Measurements from ENCODE around the gene FXYD5.

FXYD5 gene

GRCh38 chr19:35130761-35131720 is 23.5 kb upstream of the FXYD5 start:
- Histone ChIP-seq H3K9me3 (ENCODE audit: control insufficient read depth, low read length) (no peaks in the 10 kb centered on the region), H3K36me3 (ENCODE audit: control insufficient read depth, insufficient read depth, low read length, severe bottlenecking) (no peaks in the 10 kb centered on the region), H3K27me3 (replicated peaks; ENCODE audit: control insufficient read depth, insufficient read depth, low read length) (no peaks in the 10 kb centered on the region), H3K9ac (ENCODE audit: low read length) (no peak overlapping the region), H3K4me3 (ENCODE audit: low read length) (no peak overlapping the region), H3K4me1 (ENCODE audit: control insufficient read depth, insufficient read depth, low read length) (peaks cover 24% of the 10 kb centered on the region)
- DNase-seq (ENCODE audit: low read depth) = no peak

GRCh38 chr19:35132254-35132653 is 22.3 kb upstream of the FXYD5 start:
- no peak overlapping the region for H3K9ac ChIP-seq (ENCODE audit: low read length)
- H3K4me1 ChIP-seq (ENCODE audit: control insufficient read depth, insufficient read depth, low read length) = peaks cover 22% of the 10 kb centered on the region
- no peaks in the 10 kb centered on the region for H3K36me3 ChIP-seq (ENCODE audit: control insufficient read depth, insufficient read depth, low read length, severe bottlenecking)
- no peaks in the 10 kb centered on the region for H3K27me3 ChIP-seq (replicated peaks; ENCODE audit: control insufficient read depth, insufficient read depth, low read length)
- DNase-seq (ENCODE audit: low read depth) = no peak
- H3K4me3 ChIP-seq (ENCODE audit: low read length) = no peak overlapping the region
- H3K9me3 ChIP-seq (ENCODE audit: control insufficient read depth, low read length) = no peaks in the 10 kb centered on the region

DNA sequence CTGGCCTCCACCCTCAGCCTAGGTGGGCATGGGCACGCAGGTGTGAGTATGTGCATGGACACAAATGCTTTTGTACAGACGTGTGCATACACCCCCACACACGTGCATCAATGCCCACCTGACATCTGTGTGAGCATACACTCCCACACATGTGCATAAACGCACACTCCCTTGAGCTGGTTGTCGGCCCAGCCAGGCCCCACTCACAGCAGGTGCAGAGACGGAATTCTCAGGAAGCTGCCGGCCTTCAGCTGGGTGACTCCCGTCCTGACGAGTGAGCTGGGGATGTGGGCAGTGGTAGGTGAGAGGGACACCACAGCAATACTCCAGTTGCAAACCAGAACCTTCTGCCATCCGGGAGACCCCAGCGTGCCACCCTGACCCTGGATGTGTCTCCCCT is 20.7 kb upstream of the FXYD5 start:
- no peaks in the 10 kb centered on the region for H3K36me3 ChIP-seq (ENCODE audit: control insufficient read depth, insufficient read depth, low read length, severe bottlenecking)
- peaks cover 34% of the 10 kb centered on the region for H3K4me1 ChIP-seq (ENCODE audit: control insufficient read depth, insufficient read depth, low read length)
- H3K27me3 ChIP-seq (replicated peaks; ENCODE audit: control insufficient read depth, insufficient read depth, low read length) = no peaks in the 10 kb centered on the region
- H3K9ac ChIP-seq (ENCODE audit: low read length) = no peak overlapping the region
- no peaks in the 10 kb centered on the region for H3K9me3 ChIP-seq (ENCODE audit: control insufficient read depth, low read length)
- no peak overlapping the region for H3K4me3 ChIP-seq (ENCODE audit: low read length)
- no peak for DNase-seq (ENCODE audit: low read depth)

- Histone ChIP-seq H3K4me1 (ENCODE audit: control insufficient read depth, insufficient read depth, low read length) (peaks cover 43% of the 10 kb centered on the region), H3K36me3 (ENCODE audit: control insufficient read depth, insufficient read depth, low read length, severe bottlenecking) (no peaks in the 10 kb centered on the region), H3K9ac (ENCODE audit: low read length) (peak within 1 kb of the TSS; percentile 73), H3K4me3 (ENCODE audit: low read length) (no peak within 1 kb of the TSS), H3K27me3 (replicated peaks; ENCODE audit: control insufficient read depth, insufficient read depth, low read length) (no peaks in the 10 kb centered on the region), H3K9me3 (ENCODE audit: control insufficient read depth, low read length) (no peaks in the 10 kb centered on the region)
- DNase-seq (ENCODE audit: low read depth) = no peak
Observed at GRCh38 chr19:35134601-35135242, 19.8 kb upstream of the FXYD5 start, which contains the start of gene LGI4. LGI4 (minus strand) TSS chr19:35135059; CDS start chr19:35134680, 379 bp downstream.

DNA sequence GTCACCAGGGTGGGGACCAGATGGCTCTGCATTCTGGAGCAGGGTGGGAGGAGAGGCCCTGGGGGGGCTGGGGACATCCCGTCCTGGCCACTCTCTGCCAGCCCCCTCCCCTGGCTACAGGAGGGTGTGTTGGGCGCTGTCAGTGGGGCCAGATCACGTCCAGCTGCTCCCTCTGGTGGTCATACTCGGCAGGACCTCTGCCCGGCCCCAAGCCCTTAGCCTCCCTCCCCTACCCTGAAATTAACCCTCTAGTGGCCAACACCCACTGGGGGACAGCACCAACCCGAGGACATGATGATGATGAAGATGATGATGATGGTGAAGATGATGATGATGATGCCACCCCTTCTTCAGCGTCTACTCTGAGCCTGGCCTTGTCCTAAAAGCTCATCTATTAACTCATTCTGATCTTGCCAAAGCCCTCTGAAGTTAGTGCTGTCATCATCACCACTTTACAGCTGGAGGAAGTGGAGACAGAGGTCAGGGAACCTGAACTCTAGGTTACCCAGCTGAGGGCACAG is 19.1 kb upstream of the FXYD5 start:
- DNase-seq (ENCODE audit: low read depth) = peak; percentile 85
- H3K9ac ChIP-seq (ENCODE audit: low read length) = peak overlapping the region; percentile 57
- H3K27me3 ChIP-seq (replicated peaks; ENCODE audit: control insufficient read depth, insufficient read depth, low read length) = no peaks in the 10 kb centered on the region

GRCh38 chr19:35136231-35136630 is 18.3 kb upstream of the FXYD5 start:
- DNase-seq (ENCODE audit: low read depth) = no peak
- H3K27me3 ChIP-seq (replicated peaks; ENCODE audit: control insufficient read depth, insufficient read depth, low read length) = no peaks in the 10 kb centered on the region
- no peaks in the 10 kb centered on the region for H3K36me3 ChIP-seq (ENCODE audit: control insufficient read depth, insufficient read depth, low read length, severe bottlenecking)
- no peak overlapping the region for H3K4me3 ChIP-seq (ENCODE audit: low read length)
- H3K9me3 ChIP-seq (ENCODE audit: control insufficient read depth, low read length) = no peaks in the 10 kb centered on the region
- peaks cover 51% of the 10 kb centered on the region for H3K4me1 ChIP-seq (ENCODE audit: control insufficient read depth, insufficient read depth, low read length)
- peak overlapping the region; percentile 18 for H3K9ac ChIP-seq (ENCODE audit: low read length)

More for the DNA sequence above, 19.1 kb upstream of the FXYD5 start:
- Histone ChIP-seq H3K9me3 (ENCODE audit: control insufficient read depth, low read length) (no peaks in the 10 kb centered on the region), H3K4me3 (ENCODE audit: low read length) (no peak overlapping the region), H3K36me3 (ENCODE audit: control insufficient read depth, insufficient read depth, low read length, severe bottlenecking) (no peaks in the 10 kb centered on the region), H3K4me1 (ENCODE audit: control insufficient read depth, insufficient read depth, low read length) (peaks cover 51% of the 10 kb centered on the region)

GRCh38 chr19:35136977-35137702 is 17.4 kb upstream of the FXYD5 start:
- peaks cover 51% of the 10 kb centered on the region for H3K4me1 ChIP-seq (ENCODE audit: control insufficient read depth, insufficient read depth, low read length)
- no peak for DNase-seq (ENCODE audit: low read depth)

GRCh38 chr19:35138305-35138892 is 16.1 kb upstream of the FXYD5 start, which contains the start of gene FXYD1:
FXYD1 (plus strand) TSS chr19:35138824; CDS start chr19:35140080, 1,256 bp downstream.
- Histone ChIP-seq H3K4me3 (ENCODE audit: low read length) (peak within 1 kb of the TSS; percentile 74), H3K9me3 (ENCODE audit: control insufficient read depth, low read length) (no peaks in the 10 kb centered on the region), H3K4me1 (ENCODE audit: control insufficient read depth, insufficient read depth, low read length) (peaks cover 51% of the 10 kb centered on the region), H3K36me3 (ENCODE audit: control insufficient read depth, insufficient read depth, low read length, severe bottlenecking) (no peaks in the 10 kb centered on the region), H3K27me3 (replicated peaks; ENCODE audit: control insufficient read depth, insufficient read depth, low read length) (peaks cover 4% of the 10 kb centered on the region), H3K9ac (ENCODE audit: low read length) (peak within 1 kb of the TSS; percentile 85)
- DNase-seq (ENCODE audit: low read depth) = no peak

More at GRCh38 chr19:35136977-35137702, 17.4 kb upstream of the FXYD5 start:
- Histone ChIP-seq H3K4me3 (ENCODE audit: low read length) (no peak overlapping the region), H3K36me3 (ENCODE audit: control insufficient read depth, insufficient read depth, low read length, severe bottlenecking) (no peaks in the 10 kb centered on the region), H3K27me3 (replicated peaks; ENCODE audit: control insufficient read depth, insufficient read depth, low read length) (peaks cover under 1% of the 10 kb centered on the region), H3K9me3 (ENCODE audit: control insufficient read depth, low read length) (no peaks in the 10 kb centered on the region), H3K9ac (ENCODE audit: low read length) (peak overlapping the region; percentile 15)

DNA sequence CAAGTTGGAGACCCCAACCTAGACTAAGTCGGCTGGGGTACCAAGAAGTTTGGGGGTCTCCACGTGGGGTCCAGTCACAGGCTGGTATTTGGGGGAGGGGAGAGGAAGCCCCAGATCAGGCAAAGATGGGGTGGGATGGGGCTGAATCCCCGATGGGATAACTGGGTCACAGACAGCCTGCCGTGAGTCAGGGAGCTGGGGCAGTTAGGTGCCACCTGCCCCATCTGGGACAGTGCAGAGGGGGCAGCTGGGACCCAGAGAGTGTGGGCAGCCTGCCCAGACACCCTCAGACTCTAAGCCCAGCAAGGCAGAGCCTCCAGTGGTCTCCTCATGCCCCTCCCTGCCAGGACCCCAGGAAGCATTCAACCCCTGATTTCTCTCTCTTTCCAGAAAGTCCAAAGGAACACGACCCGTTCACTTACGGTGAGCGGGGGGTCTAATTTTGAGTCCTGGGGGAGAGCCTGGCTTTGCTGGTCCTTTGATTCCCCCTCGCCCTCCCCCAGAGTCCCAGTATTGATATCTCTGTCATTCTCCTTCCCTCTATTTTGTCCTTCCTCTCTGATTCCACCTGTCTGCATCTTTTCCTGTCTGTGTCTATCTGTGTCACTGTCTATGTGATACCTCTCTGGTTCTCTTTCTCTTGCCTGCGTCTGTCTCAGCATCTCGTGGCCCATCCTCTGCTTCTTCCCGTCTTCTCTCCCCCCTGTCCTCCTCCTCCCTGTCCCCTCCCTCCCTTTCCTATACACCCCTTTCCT is 14.2 kb upstream of the FXYD5 start:
- Histone ChIP-seq H3K9me3 (ENCODE audit: control insufficient read depth, low read length) (no peaks in the 10 kb centered on the region), H3K9ac (ENCODE audit: low read length) (peak overlapping the region; percentile 85), H3K36me3 (ENCODE audit: control insufficient read depth, insufficient read depth, low read length, severe bottlenecking) (no peaks in the 10 kb centered on the region), H3K4me3 (ENCODE audit: low read length) (peak overlapping the region; percentile 74), H3K4me1 (ENCODE audit: control insufficient read depth, insufficient read depth, low read length) (peaks cover 47% of the 10 kb centered on the region), H3K27me3 (replicated peaks; ENCODE audit: control insufficient read depth, insufficient read depth, low read length) (peaks cover 4% of the 10 kb centered on the region)
- DNase-seq (ENCODE audit: low read depth) = no peak
